ENCODE measurements around the gene LRWD1.
"Not testable (repeated sequence)": the region's sequence is repeated elsewhere in the genome, so short reads cannot be mapped to it uniquely, and the experiment has no call there.

- TF ChIP-seq ZZZ3 (IDR thresholded peaks at IDR 0.05); CEBPB (tag; IDR thresholded peaks at IDR 0.05); TRIM28 (IDR thresholded peaks at IDR 0.05); RAD21 (CRISPR knock-in tag; conservative IDR thresholded peaks at IDR 0.05 in 1 of 2, IDR thresholded peaks at IDR 0.05 in 1 of 2): not testable (repeated sequence)
These were observed 42.8 kb downstream of the LRWD1 start for GRCh38 chr7:102507410-102508088.

Measured in K562 (cell line).